ENCODE measurements around the gene CDC123. TPM values are rescaled to one million over a fixed set of nuclear protein-coding genes. Genes with fewer than 3 reads are reported as not detected.

Gene CDC123
- total and polyA plus RNA-seq, 2 donors (not counting 3 experiments of a cell fraction or from before 2014, with no cell fraction given) = 65.6 to 106 TPM

DNA sequence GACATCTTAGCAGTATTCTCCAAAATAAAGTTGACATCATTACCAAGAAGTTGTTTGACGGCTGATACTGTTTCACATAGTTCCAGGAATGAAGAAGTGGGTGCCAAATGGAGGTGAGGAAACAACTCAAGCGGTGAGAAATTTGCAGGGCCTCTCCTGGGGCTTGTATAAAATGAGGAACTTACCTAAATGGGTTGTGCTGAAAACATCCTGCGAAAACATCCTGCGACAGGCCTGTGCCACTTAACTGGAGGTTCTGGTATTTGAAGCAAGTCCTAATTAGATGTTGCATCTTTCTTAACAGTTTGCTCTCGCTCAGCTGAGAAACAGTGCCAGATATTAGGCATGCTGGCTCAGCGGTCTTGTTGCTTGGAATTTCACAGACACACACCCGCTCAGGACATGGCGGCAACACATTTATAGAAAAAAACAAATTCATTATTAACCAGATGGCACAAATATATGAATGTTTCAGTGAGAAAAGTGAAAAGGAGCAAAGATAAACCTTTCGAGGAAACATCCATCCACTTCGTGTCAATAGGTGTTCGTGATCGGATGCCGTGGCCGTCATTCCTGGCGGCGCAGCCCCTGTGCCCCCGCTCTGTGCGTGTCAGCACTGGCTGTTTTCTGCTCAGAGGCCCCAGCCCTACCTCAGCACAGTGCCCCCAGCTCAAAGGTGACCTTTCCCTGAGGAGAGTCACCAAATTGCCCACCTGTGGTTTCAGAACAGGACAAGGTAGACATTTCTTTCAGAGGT lies 48.1 kb downstream of the CDC123 start:
- peaks cover 0 to 13% of the 10 kb centered on the region in 2 experiments for H3K36me3 ChIP-seq (ENCODE audit: control insufficient read depth in 2 of 2, extremely low read depth in 1 of 2, insufficient read depth in 2 of 2, low read length in 2 of 2)
- no peak overlapping the region for H3K27ac ChIP-seq (ENCODE audit: insufficient read depth, low read depth, low read length)
- no peak overlapping the region for H2AFZ ChIP-seq (ENCODE audit: low read depth, low read length)
- POLR2A ChIA-PET = no interaction called here
- FAIRE-seq = no peak
- intact Hi-C loops (cut with micrococcal nuclease) = no loop called here
- no peaks in the 10 kb centered on the region for H3K4me1 ChIP-seq (ENCODE audit: control insufficient read depth, extremely low read depth, insufficient read depth, low read length)
- no TSS peak for BruUV-seq (replicated peaks)
- TF ChIP-seq EZH2 (IDR thresholded peaks at IDR 0.05; ENCODE audit: borderline replicate concordance, low read depth, low read length, severe bottlenecking) = no peak
- TF ChIP-seq POLR2AphosphoS5 (IDR thresholded peaks at IDR 0.05; ENCODE audit: insufficient read depth, low read depth, low read length) = no peak
- TF ChIP-seq POLR2A (IDR thresholded peaks at IDR 0.05; ENCODE audit: low read depth, low read length) = no peak
- TF ChIP-seq MYC (IDR thresholded peaks at IDR 0.05; ENCODE audit: low read depth, low read length) = no peak
- TF ChIP-seq GATA2 (IDR thresholded peaks at IDR 0.05; ENCODE audit: insufficient read depth, insufficient read length, low read depth, low read length) = no peak
- TF ChIP-seq, protein P1, sequence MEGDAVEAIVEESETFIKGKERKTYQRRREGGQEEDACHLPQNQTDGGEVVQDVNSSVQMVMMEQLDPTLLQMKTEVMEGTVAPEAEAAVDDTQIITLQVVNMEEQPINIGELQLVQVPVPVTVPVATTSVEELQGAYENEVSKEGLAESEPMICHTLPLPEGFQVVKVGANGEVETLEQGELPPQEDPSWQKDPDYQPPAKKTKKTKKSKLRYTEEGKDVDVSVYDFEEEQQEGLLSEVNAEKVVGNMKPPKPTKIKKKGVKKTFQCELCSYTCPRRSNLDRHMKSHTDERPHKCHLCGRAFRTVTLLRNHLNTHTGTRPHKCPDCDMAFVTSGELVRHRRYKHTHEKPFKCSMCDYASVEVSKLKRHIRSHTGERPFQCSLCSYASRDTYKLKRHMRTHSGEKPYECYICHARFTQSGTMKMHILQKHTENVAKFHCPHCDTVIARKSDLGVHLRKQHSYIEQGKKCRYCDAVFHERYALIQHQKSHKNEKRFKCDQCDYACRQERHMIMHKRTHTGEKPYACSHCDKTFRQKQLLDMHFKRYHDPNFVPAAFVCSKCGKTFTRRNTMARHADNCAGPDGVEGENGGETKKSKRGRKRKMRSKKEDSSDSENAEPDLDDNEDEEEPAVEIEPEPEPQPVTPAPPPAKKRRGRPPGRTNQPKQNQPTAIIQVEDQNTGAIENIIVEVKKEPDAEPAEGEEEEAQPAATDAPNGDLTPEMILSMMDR (IDR thresholded peaks at IDR 0.05; ENCODE audit: extremely low read depth in 1 of 2, insufficient read depth in 1 of 2, low read depth in 1 of 2, low read length in 2 of 2) = no peak
- TF ChIP-seq FOS (IDR thresholded peaks at IDR 0.05; ENCODE audit: borderline replicate concordance, insufficient read depth, low read length) = no peak
- no peak overlapping the region for H3K4me2 ChIP-seq (ENCODE audit: insufficient read depth, low read length)
- H3K9me1 ChIP-seq (replicated peaks; ENCODE audit: control insufficient read depth, extremely low read depth, insufficient read depth, low read length) = no peaks in the 10 kb centered on the region
- dilution Hi-C loops (cut with MboI; ENCODE audit: extremely low pct_ligation_motif_present, low sequenced_read_pairs) = no loop called here
- no peak overlapping the region for H3K9ac ChIP-seq (replicated peaks; ENCODE audit: extremely low read depth, insufficient read depth, low read length)
- H3K9me3 ChIP-seq (replicated peaks; ENCODE audit: control insufficient read depth, insufficient read depth, low read length) = no peaks in the 10 kb centered on the region
- no peaks in the 10 kb centered on the region for H4K20me1 ChIP-seq (replicated peaks; ENCODE audit: control insufficient read depth, extremely low read depth, insufficient read depth, low read length)
- no peak overlapping the region for H3K4me3 ChIP-seq (replicated peaks in 1 of 3; ENCODE audit: insufficient read depth in 1 of 3, low read depth in 1 of 3, low read length in 3 of 3)
- no peaks in the 10 kb centered on the region for H3K27me3 ChIP-seq (ENCODE audit: control insufficient read depth in 2 of 2, insufficient read depth in 2 of 2, low read length in 2 of 2)
- CTCF ChIA-PET = no interaction called here
- peaks cover 2% of the 10 kb centered on the region for H3K79me2 ChIP-seq (ENCODE audit: control insufficient read depth, insufficient read depth, low read length)
- DNase-seq (ENCODE audit: low read depth, low spot score) = no peak

Measured in endothelial cell of umbilical vein (primary cell).